OCI-LY7 (cell line): ENCODE results near the gene FUT3.

ENCODE experiments used
- EZH2phosphoT487 ChIP-seq: fragments of 200-600 bp; sonication (generic); IDR thresholded peaks from 2 replicates; pipeline ENCODE4 v1.6.1; 2018; ENCODE audit warnings: low read depth, borderline replicate concordance, mild to moderate bottlenecking, mixed run types, antibody characterized with exemption, low read length, moderate library complexity, mixed read lengths
- TF ChIP-seq, protein P1 (sequence below): fragments of 200-600 bp; sonication (generic); conservative IDR thresholded peaks from 2 replicates; pipeline ENCODE4 v1.5.1; 2014; ENCODE audit warnings: mild to moderate bottlenecking, antibody characterized with exemption, low read length, moderate library complexity, mixed read lengths

DNA sequence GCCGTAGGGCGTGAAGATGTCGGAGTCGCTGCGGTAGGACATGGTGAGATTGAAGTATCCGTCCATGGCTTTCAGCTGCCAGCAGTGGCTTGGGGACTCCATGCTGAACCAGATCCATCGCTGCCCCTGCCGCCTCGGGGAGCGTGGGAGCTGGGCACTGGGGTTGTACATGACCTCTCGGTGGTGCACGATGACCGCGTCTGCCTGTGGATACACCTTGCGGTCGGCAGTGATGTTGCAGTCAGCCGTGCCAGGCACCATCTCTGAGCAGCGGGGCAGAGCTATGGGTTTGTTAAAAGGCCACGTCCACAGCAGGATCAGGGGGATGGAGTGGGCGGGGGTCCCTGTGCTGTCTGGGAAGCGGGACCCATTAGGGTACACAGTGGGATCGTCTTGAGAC lies 19.2 kb downstream of the FUT3 start:
- TF ChIP-seq, protein P1, sequence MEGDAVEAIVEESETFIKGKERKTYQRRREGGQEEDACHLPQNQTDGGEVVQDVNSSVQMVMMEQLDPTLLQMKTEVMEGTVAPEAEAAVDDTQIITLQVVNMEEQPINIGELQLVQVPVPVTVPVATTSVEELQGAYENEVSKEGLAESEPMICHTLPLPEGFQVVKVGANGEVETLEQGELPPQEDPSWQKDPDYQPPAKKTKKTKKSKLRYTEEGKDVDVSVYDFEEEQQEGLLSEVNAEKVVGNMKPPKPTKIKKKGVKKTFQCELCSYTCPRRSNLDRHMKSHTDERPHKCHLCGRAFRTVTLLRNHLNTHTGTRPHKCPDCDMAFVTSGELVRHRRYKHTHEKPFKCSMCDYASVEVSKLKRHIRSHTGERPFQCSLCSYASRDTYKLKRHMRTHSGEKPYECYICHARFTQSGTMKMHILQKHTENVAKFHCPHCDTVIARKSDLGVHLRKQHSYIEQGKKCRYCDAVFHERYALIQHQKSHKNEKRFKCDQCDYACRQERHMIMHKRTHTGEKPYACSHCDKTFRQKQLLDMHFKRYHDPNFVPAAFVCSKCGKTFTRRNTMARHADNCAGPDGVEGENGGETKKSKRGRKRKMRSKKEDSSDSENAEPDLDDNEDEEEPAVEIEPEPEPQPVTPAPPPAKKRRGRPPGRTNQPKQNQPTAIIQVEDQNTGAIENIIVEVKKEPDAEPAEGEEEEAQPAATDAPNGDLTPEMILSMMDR = no peak
- no peak for TF ChIP-seq EZH2phosphoT487
